Gastroesophageal sphincter (tissue), 3 donors: ENCODE data around the gene ANK2.

Source experiments
- CTCF ChIP-seq, 4 experiments: fragments of 200-600 bp in 2 of 4; fragments of 450-650 bp in 2 of 4; sonication (generic) in 1 of 4; IDR thresholded peaks; one replicate each; pipeline ENCODE4 v1.5.1; 2017 to 2019; ENCODE audit warnings: antibody characterized with exemption in 4 of 4, mild to moderate bottlenecking in 2 of 4, moderate library complexity in 2 of 4
- EP300 ChIP-seq: sonication (generic); formaldehyde crosslinking; IDR thresholded peaks from one replicate; pipeline ENCODE4 v1.6.1; 2017; ENCODE audit warnings: antibody characterized with exemption, mild to moderate bottlenecking
- POLR2A ChIP-seq, 2 donors: fragments of 450-650 bp; IDR thresholded peaks; one replicate each; pipeline ENCODE4 v1.6.1; 2017; ENCODE audit warnings: antibody characterized with exemption in 2 of 2, mild to moderate bottlenecking in 2 of 2, moderate library complexity in 1 of 2
- POLR2AphosphoS5 ChIP-seq: sonication (generic); formaldehyde crosslinking; IDR thresholded peaks from one replicate; pipeline ENCODE4 v1.6.1; 2017; ENCODE audit warnings: antibody characterized with exemption

GRCh38 chr4:113375964-113376666, 326.7 kb downstream of the ANK2 start:
- TF ChIP-seq POLR2AphosphoS5 (no peak), POLR2A (IDR thresholded peaks at IDR 0.05) (no peak), CTCF (IDR thresholded peaks at IDR 0.05) (no peak), EP300 (no peak)
